Muscle layer of duodenum (tissue), 2 donors: Measurements from ENCODE around the gene PLPP3.

ENCODE experiments used
- H3K27ac ChIP-seq: one replicate; pipeline ENCODE4 v1.7.0; 2013; ENCODE audit warnings: mild to moderate bottlenecking, low read length
- H3K27me3 ChIP-seq: one replicate; pipeline ENCODE4 v1.7.0; 2013; ENCODE audit warnings: low read depth, mild to moderate bottlenecking, control low read depth, low read length
- H3K36me3 ChIP-seq, 2 donors: one replicate each; pipeline ENCODE4 v1.7.0; 2013; ENCODE audit warnings: low read length in 2 of 2, control low read depth in 1 of 2, mild to moderate bottlenecking in 1 of 2; ENCODE audit not compliant: insufficient read depth in 2 of 2, control insufficient read depth in 1 of 2
- H3K4me1 ChIP-seq, 2 donors: one replicate each; pipeline ENCODE4 v1.7.0; 2013; ENCODE audit warnings: low read length in 2 of 2, mild to moderate bottlenecking in 2 of 2, control low read depth in 1 of 2, moderate library complexity in 1 of 2; ENCODE audit not compliant: insufficient read depth in 2 of 2, control insufficient read depth in 1 of 2
- H3K4me3 ChIP-seq, 2 donors: one replicate each; pipeline ENCODE4 v1.7.0; 2013; ENCODE audit warnings: low read length in 2 of 2, low read depth in 1 of 2, mild to moderate bottlenecking in 1 of 2
- H3K9me3 ChIP-seq, 2 donors: one replicate each; pipeline ENCODE4 v1.7.0; 2013; ENCODE audit warnings: low read length in 2 of 2, control low read depth in 1 of 2, mild to moderate bottlenecking in 1 of 2; ENCODE audit not compliant: control insufficient read depth in 1 of 2
- donor health status: healthy.

PLPP3 gene

DNA sequence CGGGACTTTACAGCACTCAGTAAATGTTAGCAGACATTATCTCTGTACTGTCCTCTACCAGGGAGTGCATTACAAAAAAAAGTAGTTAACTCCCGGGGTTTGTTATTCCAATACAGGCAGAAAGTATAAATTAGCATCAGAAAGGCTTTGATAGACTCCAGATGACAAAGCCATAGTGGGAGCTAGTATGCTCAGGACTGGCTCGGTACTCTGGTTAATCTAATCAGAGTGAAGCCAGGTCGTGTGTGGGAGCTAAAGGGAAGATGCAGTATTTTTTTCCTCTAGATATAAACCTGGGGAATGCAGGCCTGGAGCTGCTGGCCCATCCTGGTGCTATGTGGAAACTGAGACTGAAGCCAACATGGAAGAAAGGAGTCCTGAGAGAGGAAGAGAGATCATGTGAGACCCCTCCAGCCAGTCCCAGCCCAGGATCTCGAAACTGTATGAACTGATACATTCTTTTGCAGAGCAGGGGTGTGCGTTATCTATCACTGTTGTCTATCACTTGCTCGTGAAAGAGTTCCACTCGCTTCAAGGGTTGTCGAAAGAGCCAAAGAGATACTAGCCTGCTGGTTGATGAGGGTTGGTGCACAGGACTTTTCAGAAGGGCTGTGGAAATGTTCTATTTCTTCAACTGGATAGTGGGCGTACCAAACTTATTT, 125.8 kb downstream of the PLPP3 start:
- Histone ChIP-seq H3K27me3 (no peaks in the 10 kb centered on the region), H3K9me3 (no peaks in the 10 kb centered on the region), H3K27ac (no peak overlapping the region)

DNA sequence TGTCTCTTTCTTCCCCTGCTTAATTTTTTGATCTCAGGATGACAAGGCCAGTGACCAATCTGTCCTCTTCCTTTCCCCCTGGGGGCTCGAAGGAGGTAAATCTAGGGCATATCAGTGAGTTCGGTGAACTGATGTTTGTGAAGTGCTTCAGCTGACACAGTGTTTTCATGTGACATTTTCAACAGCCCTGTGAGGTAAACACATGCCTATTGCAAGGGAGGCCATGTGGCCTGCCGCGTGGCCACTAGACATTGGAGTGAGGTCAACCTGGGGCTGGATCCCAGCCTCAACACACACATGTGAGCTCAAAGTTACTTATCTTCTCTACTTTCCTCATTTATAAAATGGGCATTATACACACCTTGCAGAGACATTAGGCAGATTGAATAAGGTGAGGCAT, 126.3 kb downstream of the PLPP3 start:
- Histone ChIP-seq H3K4me1 (peaks cover 6 to 15% of the 10 kb centered on the region in 2 donors), H3K9me3 (no peaks in the 10 kb centered on the region), H3K27me3 (no peaks in the 10 kb centered on the region), H3K27ac (no peak overlapping the region), H3K36me3 (no peaks in the 10 kb centered on the region), H3K4me3 (no peak overlapping the region)

More for the DNA sequence above, 125.8 kb downstream of the PLPP3 start:
- peaks cover 6 to 15% of the 10 kb centered on the region in 2 donors for H3K4me1 ChIP-seq
- no peaks in the 10 kb centered on the region for H3K36me3 ChIP-seq
- no peak overlapping the region for H3K4me3 ChIP-seq

DNA sequence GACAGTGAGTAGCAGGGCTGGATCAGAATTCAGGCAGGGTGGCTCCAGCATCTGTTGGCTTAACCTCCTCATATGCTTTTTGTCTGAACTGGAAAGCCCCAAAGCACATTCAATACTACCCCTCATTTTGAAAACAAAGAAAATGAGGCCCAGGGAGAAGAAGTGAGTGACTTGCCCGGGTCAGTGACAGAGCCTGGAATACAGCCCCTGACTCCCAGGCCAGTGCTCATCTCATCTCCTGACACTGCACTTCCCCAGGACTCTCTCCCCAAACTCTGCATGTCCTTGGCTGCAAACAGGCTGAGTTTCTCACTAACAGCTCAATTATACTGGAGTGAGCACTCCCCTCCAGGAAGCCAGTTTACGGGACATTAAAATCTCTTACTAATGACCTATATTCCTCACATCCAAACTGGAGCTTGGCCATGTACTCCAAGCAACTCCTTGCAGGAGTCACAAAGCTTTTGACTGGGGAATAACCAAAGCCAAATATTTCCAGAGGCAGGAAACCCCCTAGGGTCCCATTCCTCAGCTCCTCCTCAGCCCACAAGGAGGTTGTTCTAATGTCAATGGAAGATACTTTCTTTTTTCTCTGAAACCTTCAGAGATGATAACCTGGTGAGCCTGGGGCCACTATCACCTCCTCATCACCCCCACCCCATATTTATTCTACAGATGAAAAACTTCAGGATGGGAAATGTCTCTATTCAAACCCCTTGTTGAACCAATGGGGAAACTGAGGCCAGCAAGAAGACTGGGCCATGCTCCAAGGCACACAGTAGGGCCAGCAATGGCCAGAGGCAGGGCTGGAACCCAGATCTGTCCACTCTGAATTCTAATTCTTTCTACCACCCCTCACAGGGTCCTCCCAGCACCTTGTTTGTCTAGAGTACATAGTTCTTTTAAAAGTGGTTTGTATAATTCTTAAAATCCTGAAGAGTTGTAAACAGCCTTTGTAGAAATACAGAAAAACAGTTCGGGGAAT, 127.0 kb downstream of the PLPP3 start:
- Histone ChIP-seq H3K4me1 (peaks cover 7 to 15% of the 10 kb centered on the region in 2 donors), H3K27ac (no peak overlapping the region), H3K4me3 (no peak overlapping the region), H3K9me3 (no peaks in the 10 kb centered on the region), H3K27me3 (no peaks in the 10 kb centered on the region), H3K36me3 (no peaks in the 10 kb centered on the region)

DNA sequence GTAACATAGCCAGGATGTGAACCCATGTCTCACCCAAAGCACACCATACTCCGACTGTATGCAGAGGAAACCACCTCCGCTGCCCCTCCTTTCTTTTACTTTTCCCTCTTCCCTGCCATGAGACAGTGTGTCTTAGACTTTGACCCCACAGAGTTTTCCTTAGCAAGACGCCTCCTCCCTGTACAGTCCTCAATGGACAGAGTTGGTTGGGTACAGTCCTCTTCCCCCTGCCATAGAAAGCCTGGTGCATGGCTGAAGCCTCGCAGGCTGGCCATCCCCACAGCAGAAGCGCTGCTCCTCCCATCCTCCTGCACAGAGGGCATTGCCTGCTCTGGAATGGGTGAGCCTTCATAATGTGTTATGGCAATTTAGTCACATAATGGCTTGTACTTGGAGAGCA, 127.9 kb downstream of the PLPP3 start:
- peaks cover 15% of the 10 kb centered on the region in 2 donors for H3K4me1 ChIP-seq
- H3K27me3 ChIP-seq, result no peaks in the 10 kb centered on the region
- no peak overlapping the region for H3K4me3 ChIP-seq
- H3K36me3 ChIP-seq, result no peaks in the 10 kb centered on the region
- H3K27ac ChIP-seq, result no peak overlapping the region
- H3K9me3 ChIP-seq, result no peaks in the 10 kb centered on the region

DNA sequence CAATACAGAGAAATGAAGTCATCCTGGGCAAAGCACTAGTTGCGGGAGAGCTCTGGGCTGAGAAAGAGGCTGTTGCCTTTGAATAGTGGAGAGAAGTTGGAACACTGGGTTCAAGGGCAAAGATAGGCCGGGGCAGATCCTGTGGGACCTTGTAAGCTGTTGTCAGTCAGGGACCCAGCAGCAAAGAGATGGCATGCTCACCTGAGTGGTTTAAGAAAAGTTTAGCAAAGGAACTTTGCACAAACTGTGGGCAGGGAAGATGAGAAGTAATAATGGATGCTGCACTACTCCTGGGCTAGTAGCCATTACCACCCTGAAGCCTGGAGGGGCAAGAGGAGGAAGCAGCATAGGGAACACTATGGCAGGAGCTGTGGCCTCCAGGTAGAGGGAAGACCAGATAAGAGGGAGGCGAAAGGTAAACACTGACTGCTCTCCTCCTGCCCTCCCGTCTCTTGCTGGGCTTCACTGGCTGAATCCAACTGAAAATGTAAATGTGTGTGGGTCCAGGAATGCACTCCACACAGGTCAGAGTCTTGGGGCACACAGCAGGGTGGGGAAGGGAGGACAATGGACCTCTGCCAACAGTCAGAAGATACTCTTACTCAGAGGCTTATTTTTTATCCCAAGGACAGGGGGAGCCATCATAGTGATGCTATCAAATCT, 129.2 kb downstream of the PLPP3 start:
- Histone ChIP-seq H3K27me3 (no peaks in the 10 kb centered on the region), H3K36me3 (no peaks in the 10 kb centered on the region), H3K4me1 (peaks cover 15 to 21% of the 10 kb centered on the region in 2 donors), H3K4me3 (no peak overlapping the region), H3K9me3 (no peaks in the 10 kb centered on the region), H3K27ac (no peak overlapping the region)

DNA sequence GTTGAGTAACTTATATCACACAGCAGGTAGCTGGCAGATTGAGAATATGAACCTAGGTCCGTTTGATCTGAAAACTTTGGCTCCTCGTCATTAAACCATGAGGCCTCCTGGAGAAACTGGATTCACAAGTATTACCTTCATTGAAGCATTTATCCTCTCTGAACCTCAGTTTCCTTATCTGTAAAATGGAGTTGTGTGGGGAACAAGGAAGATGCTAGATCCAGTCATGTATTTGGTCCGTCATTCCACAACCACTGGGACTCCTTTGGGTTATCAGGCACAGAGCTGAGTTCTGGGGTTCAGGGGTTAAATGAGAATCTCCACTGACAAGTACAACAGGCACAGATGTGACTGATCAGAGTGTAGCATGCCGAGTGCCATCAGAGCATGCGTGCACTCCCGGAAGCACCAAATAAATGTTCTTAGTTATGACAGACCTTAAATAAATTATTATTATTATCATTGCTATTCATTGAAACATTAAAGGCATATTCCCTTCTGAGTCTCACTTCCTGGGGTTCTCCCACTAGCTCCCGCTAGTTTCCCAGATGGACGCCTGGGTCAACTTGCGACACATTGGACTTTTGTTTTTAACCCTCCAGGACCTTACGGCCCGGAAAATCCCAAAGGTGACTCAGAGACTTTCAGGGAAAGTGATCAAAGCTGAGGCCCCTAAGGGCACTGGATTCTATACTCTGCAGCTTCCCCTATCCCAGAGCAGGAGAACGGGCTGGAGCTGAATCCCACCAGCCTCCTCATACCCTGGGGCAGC, 130.6 kb downstream of the PLPP3 start:
- H3K27ac ChIP-seq, result no peak overlapping the region
- no peaks in the 10 kb centered on the region for H3K36me3 ChIP-seq
- H3K27me3 ChIP-seq, result no peaks in the 10 kb centered on the region
- H3K9me3 ChIP-seq, result no peaks in the 10 kb centered on the region
- H3K4me1 ChIP-seq, result peaks cover 15 to 21% of the 10 kb centered on the region in 2 donors
- H3K4me3 ChIP-seq, result no peak overlapping the region

DNA sequence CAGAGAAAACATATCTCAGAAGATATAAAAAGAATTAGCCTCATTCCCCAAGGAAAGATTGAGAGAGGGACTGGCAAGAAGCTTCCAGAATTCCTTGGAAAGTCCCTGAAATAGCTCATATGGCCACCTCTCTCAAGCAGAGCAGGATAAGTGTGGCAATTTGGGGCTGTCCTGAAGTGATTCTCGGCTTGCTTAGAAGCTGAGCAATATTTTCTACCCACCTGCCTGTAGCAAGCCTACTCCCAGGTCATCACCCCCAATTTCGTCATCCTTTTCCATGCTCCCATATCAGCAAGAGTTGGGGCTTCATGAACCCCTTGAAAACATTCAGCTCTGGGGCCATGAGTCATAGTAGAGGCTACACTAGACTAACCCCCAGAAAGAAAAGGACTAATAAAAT, 131.5 kb downstream of the PLPP3 start:
- no peaks in the 10 kb centered on the region for H3K9me3 ChIP-seq
- no peak overlapping the region for H3K4me3 ChIP-seq
- no peaks in the 10 kb centered on the region for H3K27me3 ChIP-seq
- no peaks in the 10 kb centered on the region for H3K36me3 ChIP-seq
- H3K4me1 ChIP-seq, result peaks cover 15 to 16% of the 10 kb centered on the region in 2 donors
- no peak overlapping the region for H3K27ac ChIP-seq

DNA sequence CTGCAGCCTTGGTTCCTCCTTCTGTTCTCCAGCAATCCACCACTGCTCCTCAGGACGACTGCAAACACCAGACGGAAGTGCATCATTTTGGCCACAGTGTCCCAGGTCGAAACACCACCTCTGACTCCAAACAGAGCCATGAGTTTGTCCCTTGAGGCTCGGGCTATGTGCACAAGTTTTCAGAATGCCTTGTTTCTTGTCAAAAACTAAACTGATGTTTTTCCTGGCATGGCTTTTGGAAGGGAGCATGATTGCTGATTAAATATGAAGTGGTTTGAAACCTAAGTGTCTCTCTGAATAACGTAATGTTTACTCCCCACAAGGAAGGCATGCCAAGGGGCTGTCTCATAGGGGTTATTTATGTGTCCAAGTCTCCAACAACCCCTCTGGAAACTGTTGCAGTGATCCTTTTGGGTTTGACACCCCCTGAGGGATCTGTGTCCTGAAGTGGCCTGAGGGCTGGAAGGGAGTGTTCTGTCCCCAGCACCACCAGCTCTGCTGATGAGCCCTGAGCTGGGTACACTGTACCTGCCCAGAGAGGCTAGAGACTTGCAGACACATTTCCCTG, 132.7 kb downstream of the PLPP3 start:
- H3K36me3 ChIP-seq, result no peaks in the 10 kb centered on the region
- H3K4me3 ChIP-seq, result no peak overlapping the region
- peaks cover 3 to 15% of the 10 kb centered on the region in 2 donors for H3K4me1 ChIP-seq
- no peaks in the 10 kb centered on the region for H3K9me3 ChIP-seq
- no peaks in the 10 kb centered on the region for H3K27me3 ChIP-seq
- H3K27ac ChIP-seq, result no peak overlapping the region

DNA sequence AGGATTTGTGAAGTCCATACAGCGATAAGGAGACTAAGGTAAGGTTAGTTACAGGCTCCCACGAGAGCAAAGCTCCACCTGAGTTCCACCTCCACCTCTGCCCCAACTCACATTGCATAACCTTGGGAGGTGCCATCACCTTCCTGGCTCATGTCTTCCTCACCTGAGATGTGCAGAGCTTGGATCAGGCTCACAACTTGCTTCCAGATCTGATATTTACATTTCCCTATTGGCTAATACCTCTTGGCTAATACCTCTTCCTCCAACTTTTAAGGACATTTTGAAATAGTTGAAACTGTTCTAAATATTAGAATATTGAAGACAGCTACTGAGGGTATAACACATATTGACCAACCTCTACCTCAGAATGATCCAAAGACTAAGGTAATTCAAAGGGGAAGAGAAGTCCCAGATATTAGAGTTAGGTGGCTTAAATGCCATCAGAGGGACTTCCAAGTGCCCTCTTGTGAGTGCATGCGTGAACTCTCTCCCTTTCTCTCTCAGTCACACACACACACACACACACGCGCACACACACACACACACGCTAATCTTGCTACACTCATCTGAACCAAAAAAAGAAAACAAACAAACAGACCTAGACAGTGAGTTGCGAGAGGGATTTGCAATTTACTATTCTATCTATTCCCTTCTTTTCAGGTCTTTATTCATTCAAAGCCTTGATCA, 134.3 kb downstream of the PLPP3 start:
- no peaks in the 10 kb centered on the region for H3K36me3 ChIP-seq
- no peak overlapping the region for H3K27ac ChIP-seq
- no peaks in the 10 kb centered on the region for H3K9me3 ChIP-seq
- peaks cover 0 to 15% of the 10 kb centered on the region in 2 donors for H3K4me1 ChIP-seq
- H3K27me3 ChIP-seq, result no peaks in the 10 kb centered on the region
- H3K4me3 ChIP-seq, result no peak overlapping the region
